SKM-1 treated with dmso at 0.1 percent for 144 hours (cell line): ENCODE measurements around the gene GALNT10.

Experiments used
- DNase-seq: peaks from one replicate; lab custom pipeline; 2025; ENCODE audit not compliant: unreplicated experiment; lab: John Stamatoyannopoulos, UW

Gene GALNT10

GRCh38 chr5:154317916-154318315, 127.4 kb downstream of the GALNT10 start:
- no peak for DNase-seq

- no peak for DNase-seq
These were observed 128.2 kb downstream of the GALNT10 start for GRCh38 chr5:154318691-154319090.

GRCh38 chr5:154319736-154320135, 129.2 kb downstream of the GALNT10 start:
- no peak for DNase-seq

DNA sequence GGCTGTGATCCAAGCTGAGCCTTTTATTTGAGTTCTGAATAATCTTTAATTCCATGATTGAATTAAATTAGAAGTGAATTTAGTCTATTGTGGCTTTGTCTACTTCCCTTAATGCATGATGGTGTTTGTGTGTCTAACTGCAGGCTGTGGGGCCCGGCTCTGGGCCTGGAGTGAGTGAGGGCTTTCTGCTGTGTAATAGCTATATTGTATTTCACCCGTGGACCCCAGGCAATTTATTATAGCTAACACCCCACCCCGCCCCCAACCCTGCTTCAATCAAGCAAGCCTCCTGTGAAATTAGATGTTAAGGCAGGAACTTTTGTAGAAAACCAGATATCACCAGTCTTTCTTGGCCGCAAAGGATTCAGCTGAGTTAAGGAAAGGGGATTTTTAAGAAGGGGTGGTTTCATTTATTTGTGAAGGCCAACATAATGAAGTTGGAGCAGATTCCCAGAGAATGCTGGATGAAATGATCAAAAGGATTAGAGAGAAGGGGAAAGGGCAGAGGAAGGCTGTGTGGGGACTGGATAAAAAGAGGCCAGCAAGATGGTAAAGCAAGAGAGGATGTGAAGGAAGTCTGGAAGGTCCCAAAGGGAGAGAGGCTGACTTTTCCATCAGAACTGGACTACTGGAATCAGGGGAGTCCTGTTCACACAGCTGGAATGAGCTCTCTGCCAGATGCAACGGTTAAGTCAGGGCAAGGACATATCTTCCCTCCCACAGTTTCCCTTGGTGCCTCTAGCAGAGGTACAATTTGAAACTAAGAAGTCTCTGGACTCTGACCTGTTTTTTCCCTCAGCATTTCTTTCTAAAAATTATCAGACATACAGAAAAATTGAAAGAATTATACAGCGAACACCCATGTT, 129.9 kb downstream of the GALNT10 start:
- no peak for DNase-seq

GRCh38 chr5:154321546-154321945, 131.0 kb downstream of the GALNT10 start:
- DNase-seq, result no peak

- DNase-seq, result no peak
These were observed 133.5 kb downstream of the GALNT10 start for GRCh38 chr5:154324033-154324432.

DNA sequence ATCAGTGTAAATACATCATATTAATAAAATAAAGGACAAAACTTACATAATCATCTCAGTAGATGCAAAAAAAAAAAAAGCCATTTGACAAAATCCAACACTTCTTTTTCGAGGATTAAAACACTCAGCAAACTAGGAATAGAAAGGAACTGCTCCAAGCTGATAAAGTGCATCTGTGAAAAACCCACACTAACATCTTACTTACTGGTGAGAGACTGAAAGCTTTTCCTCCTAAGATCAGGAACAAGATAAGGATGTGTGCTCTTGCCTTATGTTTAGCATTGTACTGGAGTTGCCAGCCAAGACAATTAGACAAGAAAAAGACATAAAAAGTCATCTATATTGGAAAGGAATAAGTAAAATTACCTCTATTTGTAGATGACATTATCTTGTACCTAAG, 135.0 kb downstream of the GALNT10 start:
- DNase-seq, result no peak

- no peak for DNase-seq
These were observed 138.5 kb downstream of the GALNT10 start for GRCh38 chr5:154329062-154329461.

DNA sequence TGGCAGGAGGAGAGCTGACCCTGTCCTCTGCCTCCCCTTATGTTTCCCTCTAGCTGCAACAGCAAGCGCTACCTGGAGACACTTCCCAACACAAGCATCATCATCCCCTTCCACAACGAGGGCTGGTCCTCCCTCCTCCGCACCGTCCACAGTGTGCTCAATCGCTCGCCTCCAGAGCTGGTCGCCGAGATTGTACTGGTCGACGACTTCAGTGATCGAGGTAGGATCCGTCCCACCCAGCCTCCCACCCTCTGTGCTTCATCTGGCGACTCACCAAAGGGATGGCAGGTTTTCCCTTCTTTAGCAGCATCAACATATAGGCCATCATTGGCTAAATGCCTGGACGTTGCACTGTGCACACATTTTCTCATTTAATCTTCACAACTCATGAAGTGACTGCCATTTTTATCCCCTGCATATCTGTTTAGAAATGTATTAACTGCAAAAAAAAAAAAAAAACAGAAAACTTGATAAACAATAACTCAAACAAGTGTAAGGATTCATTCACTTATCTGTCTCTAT, 139.0 kb downstream of the GALNT10 start:
- DNase-seq, result no peak

DNA sequence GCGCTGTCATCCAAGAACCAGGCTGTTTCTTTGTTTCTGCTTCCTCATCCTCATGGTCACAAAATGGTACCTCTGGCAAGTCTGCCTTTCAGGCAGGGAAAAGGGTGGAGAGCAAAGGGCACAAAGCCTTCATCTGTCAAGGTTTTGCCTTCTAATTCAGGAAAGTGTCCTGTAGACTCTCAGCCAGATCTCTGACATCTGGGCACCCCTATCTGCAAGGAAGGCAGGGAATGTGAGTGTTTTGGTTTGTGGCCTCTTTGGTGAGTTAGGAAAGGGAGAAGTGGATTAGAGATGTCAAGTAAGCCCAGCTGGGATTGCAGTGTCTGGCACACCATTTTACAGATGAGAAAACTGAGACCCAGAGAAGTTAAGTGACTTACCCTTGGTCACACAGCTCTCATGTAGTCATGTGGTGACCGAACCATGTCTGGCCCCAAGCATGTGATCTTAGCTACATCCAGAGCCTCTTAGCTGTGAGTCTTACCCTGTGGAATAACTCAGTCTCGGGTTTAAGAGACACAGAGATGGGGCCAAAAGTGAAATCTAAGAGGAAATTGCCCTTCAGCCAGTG, 139.6 kb downstream of the GALNT10 start:
- no peak for DNase-seq

DNA sequence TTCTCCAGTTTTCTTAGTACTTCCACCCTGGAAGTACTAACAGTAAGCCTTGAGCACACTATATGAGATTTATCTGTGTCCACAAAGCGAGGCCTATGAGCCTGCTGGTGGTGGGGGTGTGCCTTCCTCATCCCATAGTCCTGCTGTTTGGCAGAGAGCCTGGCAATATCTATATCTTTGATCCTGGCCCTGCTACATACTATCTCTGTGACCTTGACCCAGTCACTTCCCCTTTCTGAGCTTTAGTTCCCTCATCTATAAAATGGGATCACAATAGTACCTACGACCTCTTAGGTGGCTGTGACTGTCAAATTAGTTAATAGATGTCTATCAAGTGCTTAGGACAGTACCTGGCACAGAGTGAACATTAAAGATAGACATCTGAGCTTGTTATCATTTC, 140.7 kb downstream of the GALNT10 start:
- no peak for DNase-seq

DNA sequence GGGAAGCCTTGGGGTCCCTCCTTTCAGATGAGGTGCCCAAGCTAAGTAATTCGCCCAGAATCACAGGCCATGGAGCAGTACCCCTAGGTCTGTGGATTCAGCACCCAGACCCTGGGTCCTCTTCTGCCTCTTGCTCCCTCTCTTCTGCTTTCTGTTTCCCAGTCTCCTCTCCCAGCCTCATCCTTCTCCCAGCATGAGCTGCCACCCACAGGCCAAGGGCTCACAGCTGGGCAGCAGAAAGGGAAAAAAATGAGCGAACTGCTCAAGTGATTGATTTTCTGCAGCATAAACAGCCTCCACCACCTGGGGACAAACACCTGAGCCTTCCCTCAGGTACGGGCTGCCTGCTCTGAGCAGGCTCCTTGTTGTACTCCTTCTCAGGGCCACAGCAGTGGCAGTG, 141.4 kb downstream of the GALNT10 start:
- no peak for DNase-seq

- no peak for DNase-seq
These were observed 141.9 kb downstream of the GALNT10 start for GRCh38 chr5:154332451-154332850.

DNA sequence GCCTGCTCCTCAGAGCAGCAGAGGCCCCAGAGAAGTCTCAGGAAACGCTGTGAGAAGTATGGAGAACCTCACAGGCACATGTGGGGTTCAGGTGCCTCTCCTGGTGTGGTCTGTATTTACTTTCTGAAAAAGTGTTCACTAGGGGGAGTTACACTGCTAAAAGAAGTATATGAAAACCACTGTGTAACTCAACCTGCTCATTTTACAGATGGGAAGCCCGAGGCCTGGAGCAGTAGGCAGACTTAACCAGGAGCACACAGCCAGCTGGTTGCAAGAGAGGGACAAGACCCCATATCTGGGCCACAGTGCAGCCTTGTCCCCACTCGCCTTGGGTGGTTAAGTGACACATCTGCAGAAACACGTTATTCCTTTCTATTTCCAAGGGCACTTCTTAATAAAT, 142.5 kb downstream of the GALNT10 start:
- no peak for DNase-seq

- DNase-seq, result no peak
These were observed 144.0 kb downstream of the GALNT10 start for GRCh38 chr5:154334406-154335064.

GRCh38 chr5:154335065-154335448, 144.5 kb downstream of the GALNT10 start:
- DNase-seq, result no peak

DNA sequence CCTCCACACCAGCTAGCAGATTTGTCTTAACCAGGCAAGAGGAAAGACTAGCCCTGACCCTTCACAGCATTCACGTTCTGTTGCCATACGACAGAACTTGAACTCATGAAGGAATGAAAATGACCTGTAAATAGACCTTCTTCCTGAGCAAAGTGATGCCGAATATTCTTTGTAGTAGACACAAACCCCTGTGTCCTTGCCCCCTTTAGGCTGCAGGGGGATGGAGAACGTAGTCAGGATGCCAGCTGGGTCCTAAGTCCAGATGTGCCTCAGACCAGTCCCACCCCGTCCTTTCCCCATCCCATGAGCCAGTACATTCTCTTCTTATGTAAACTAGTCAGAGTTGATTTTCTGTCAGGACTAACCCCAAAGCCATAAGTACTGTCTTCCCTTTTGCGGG, 151.1 kb downstream of the GALNT10 start:
- DNase-seq, result no peak

- no peak for DNase-seq
These were observed 151.7 kb downstream of the GALNT10 start for GRCh38 chr5:154342211-154342610.

DNA sequence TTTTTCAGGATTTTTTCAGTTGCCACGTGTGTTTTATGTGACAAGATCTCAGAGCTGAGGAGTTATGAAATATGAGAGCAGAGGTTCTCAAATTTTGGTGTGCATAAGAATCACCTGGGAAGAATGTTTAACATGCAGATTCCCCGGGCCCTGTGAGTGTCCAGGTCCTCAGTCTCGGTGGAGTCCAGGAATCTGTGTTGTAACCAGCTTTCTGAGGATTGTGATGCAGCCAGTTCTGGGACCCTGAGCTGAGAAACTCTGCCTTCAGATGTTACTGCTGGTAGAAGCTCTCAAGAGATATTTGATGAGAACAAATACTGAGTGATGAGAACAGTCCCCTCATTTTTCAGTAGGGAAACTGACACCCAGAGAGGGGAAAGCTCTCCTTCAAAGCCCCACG, 152.4 kb downstream of the GALNT10 start:
- DNase-seq, result no peak

GRCh38 chr5:154344461-154344860, 153.9 kb downstream of the GALNT10 start:
- DNase-seq, result no peak

- no peak for DNase-seq
These were observed 154.9 kb downstream of the GALNT10 start for GRCh38 chr5:154345255-154345952.
